ENCODE results near the gene PIGT. TPM values are rescaled to one million over a fixed set of nuclear protein-coding genes. Genes with fewer than 3 reads are reported as not detected.
A peak's percentile ranks its signal among the peaks of the same experiment; 100 is the strongest.

Gene PIGT
- total RNA-seq (100 to 1,000 TPM; 115 to 140 TPM), polyA plus RNA-seq (ENCODE audit: insufficient read depth, low read depth, low replicate concordance) (137 TPM)
- long read RNA-seq, donor 1, transcript PIGT-246 (11 exons, 2,021 nt) = minor isoform, 5 of 34 reads
- long read RNA-seq, donor 1, transcript PIGT-202 (12 exons, 2,245 nt) = major isoform, 21 of 34 reads
- long read RNA-seq, donor 1, partial matches to known transcripts = 0 of 34 reads
- long read RNA-seq, donor 1, other reads (novel, unspliced or antisense) = 0 of 34 reads
- long read RNA-seq, donor 2, transcript PIGT-202 (12 exons, 2,245 nt) = major isoform, 12 of 20 reads
- long read RNA-seq, donor 2, partial matches to known transcripts = 0 of 20 reads
- long read RNA-seq, donor 2, other reads (novel, unspliced or antisense) = 0 of 20 reads

DNA sequence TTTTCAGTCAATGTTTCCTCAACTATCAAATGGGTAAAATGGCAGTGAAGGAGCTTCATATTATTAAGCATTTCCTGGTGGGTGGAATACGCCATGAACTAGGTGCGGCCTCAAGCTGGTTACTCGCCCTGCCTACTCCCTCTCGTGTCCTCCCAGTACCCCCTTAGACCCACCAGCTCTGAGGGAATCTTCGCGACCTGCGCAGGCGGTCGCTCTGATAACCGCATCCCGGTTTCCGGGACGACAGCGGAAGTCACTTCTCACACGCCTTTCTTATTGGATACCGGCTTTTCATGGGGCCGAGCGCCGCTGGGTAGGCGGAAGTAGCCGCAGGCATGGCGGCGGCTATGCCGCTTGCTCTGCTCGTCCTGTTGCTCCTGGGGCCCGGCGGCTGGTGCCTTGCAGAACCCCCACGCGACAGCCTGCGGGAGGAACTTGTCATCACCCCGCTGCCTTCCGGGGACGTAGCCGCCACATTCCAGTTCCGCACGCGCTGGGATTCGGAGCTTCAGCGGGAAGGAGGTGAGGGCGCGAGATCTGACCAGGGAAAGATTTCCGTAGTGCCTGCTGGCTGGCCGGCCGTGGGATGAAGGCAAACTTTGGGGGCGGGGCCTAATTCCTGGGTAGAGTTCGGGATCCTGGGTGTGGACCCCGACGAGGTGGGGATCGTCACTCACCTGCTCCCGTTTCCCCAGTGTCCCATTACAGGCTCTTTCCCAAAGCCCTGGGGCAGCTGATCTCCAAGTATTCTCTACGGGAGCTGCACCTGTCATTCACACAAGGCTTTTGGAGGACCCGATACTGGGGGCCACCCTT lies at the start of gene PIGT:
TSS of gene PIGT (plus strand) at position 320 of the 816 bp plus-strand sequence. CDS start at position 336, 16 bp downstream.
- peak within 1 kb of the TSS; percentile 15 to 78 for H3K27ac ChIP-seq

DNA sequence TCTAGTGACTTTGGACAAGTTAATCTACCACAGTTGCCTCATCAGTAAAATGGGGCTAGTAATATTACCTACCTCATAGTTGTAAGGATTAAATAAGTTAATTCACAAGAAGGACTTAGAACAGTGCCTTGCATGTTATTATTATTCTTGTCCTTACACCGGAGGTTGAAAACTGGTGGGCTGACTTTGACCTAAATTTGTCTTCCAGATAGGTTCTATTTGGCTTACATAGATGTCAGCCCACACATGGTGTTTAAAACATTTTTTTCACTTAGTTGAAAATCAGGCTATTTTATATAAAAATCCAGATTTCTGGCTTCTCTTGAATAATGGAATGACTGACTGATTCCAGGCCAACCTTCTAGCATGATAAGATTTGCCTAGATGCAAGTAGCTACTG lies 49.7 kb upstream of the PIGT start:
- no peak overlapping the region for H3K4me3 ChIP-seq
- no peaks in the 10 kb centered on the region for H3K9me3 ChIP-seq
- H3K27ac ChIP-seq = no peak overlapping the region
- DNase-seq = no peak
- H3K27me3 ChIP-seq = no peaks in the 10 kb centered on the region
- no peaks in the 10 kb centered on the region for H3K36me3 ChIP-seq (ENCODE audit: low read depth, missing control alignments)
- no peak for TF ChIP-seq POLR2A (IDR thresholded peaks at IDR 0.05)
- TF ChIP-seq, protein P1, sequence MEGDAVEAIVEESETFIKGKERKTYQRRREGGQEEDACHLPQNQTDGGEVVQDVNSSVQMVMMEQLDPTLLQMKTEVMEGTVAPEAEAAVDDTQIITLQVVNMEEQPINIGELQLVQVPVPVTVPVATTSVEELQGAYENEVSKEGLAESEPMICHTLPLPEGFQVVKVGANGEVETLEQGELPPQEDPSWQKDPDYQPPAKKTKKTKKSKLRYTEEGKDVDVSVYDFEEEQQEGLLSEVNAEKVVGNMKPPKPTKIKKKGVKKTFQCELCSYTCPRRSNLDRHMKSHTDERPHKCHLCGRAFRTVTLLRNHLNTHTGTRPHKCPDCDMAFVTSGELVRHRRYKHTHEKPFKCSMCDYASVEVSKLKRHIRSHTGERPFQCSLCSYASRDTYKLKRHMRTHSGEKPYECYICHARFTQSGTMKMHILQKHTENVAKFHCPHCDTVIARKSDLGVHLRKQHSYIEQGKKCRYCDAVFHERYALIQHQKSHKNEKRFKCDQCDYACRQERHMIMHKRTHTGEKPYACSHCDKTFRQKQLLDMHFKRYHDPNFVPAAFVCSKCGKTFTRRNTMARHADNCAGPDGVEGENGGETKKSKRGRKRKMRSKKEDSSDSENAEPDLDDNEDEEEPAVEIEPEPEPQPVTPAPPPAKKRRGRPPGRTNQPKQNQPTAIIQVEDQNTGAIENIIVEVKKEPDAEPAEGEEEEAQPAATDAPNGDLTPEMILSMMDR (IDR thresholded peaks at IDR 0.05) = no peak
- peaks cover 6% of the 10 kb centered on the region for H3K4me1 ChIP-seq
- intact Hi-C loops (cut with DNase I; ENCODE audit: low total_unique reads) = no loop called here
- WGBS, 2 donors = 71 to 80% methylated on average over 1 of the region's 1 CpG

More for the DNA sequence above, at the start of gene PIGT:
- Histone ChIP-seq H3K36me3 (ENCODE audit: low read depth, missing control alignments) (no peaks in the 10 kb centered on the region), H3K4me3 (peak within 1 kb of the TSS; percentile 85 to 92), H3K4me1 (peaks cover 6% of the 10 kb centered on the region), H3K9me3 (no peaks in the 10 kb centered on the region), H3K27me3 (no peaks in the 10 kb centered on the region)
- peak; percentile 93 for DNase-seq
- intact Hi-C loops (cut with DNase I; ENCODE audit: low total_unique reads) = no loop called here
- peak; percentile 14 for TF ChIP-seq POLR2A (IDR thresholded peaks at IDR 0.05)
- TF ChIP-seq, protein P1 (IDR thresholded peaks at IDR 0.05) = no peak
- 0 to 1% methylated on average over 10 to 52 of the region's 52 CpGs for WGBS, 2 donors

DNA sequence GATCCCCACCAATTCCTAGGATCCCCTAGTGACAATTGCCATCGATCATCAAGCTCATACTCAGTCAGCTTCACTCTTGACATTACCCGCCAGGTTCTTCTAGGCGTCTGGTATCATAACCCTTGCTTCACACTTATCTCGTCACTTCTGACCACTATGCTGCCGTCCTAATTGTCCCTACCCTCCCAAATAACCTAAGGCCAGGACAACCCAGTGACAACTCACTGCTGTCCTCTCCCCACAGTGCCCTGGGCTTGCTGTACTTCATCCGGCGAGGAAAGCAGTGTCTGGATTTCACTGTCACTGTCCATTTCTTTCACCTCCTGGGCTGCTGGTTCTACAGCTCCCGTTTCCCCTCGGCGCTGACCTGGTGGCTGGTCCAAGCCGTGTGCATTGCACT lies 49.3 kb upstream of the PIGT start:
- WGBS, 2 donors = 84 to 95% methylated on average over 11 of the region's 11 CpGs

DNA sequence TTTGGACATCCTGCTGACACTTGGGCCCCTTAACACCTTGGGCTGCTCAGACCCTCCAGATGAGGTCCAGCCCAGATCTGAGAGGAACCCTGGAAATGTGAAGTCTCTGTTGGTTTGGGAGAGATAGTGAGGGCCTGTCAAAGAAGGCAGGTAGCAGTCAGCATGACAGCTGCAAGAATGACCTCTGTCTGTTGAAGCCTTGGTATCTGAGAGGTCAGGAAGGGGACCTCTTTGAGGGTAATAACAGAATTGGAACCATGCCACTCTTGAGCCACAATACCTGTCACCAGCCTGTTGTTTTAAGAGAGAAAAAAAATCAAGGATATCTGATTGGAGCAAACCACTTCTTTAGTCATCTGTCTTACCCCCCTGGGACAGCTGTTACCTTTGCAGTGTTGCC lies 48.8 kb upstream of the PIGT start:
- no peak for DNase-seq

More for the DNA sequence above, 49.3 kb upstream of the PIGT start:
- Histone ChIP-seq H3K27me3 (no peaks in the 10 kb centered on the region), H3K27ac (no peak overlapping the region), H3K36me3 (ENCODE audit: low read depth, missing control alignments) (no peaks in the 10 kb centered on the region), H3K4me1 (peaks cover 6% of the 10 kb centered on the region), H3K4me3 (no peak overlapping the region), H3K9me3 (no peaks in the 10 kb centered on the region)
- intact Hi-C loops (cut with DNase I; ENCODE audit: low total_unique reads) = no loop called here
- no peak for DNase-seq
- no peak for TF ChIP-seq POLR2A (IDR thresholded peaks at IDR 0.05)
- TF ChIP-seq, protein P1 (IDR thresholded peaks at IDR 0.05) = no peak

More for the DNA sequence above, 48.8 kb upstream of the PIGT start:
- intact Hi-C loops (cut with DNase I; ENCODE audit: low total_unique reads) = no loop called here
- Histone ChIP-seq H3K27me3 (no peaks in the 10 kb centered on the region), H3K36me3 (ENCODE audit: low read depth, missing control alignments) (no peaks in the 10 kb centered on the region), H3K27ac (no peak overlapping the region), H3K9me3 (no peaks in the 10 kb centered on the region), H3K4me1 (peaks cover 6% of the 10 kb centered on the region), H3K4me3 (no peak overlapping the region)
- TF ChIP-seq, protein P1 (IDR thresholded peaks at IDR 0.05) = no peak
- TF ChIP-seq POLR2A (IDR thresholded peaks at IDR 0.05) = no peak

Data from testis (tissue), 5 donors.